IPS-15b (cell line): ENCODE measurements around the gene CMPK2.

ENCODE experiments used
- H3K27me3 ChIP-seq: one replicate; pipeline ENCODE4 v1.6.1; 2013; ENCODE audit warnings: low read length; ENCODE audit not compliant: control insufficient read depth, insufficient read depth
- H3K36me3 ChIP-seq: one replicate; pipeline ENCODE4 v1.6.1; 2013; ENCODE audit warnings: low read length; ENCODE audit not compliant: control insufficient read depth, insufficient read depth
- H3K4me1 ChIP-seq: one replicate; pipeline ENCODE4 v1.6.1; 2013; ENCODE audit warnings: mild to moderate bottlenecking, low read length; ENCODE audit not compliant: control insufficient read depth, insufficient read depth
- H3K4me3 ChIP-seq: one replicate; pipeline ENCODE4 v1.5.1; 2013; ENCODE audit warnings: low read depth, low read length
- H3K9ac ChIP-seq: one replicate; pipeline ENCODE4 v1.6.1; 2013; ENCODE audit warnings: low read depth, mild to moderate bottlenecking, low read length
- H3K9me3 ChIP-seq: one replicate; pipeline ENCODE4 v1.6.1; 2013; ENCODE audit warnings: mild to moderate bottlenecking, low read length; ENCODE audit not compliant: control insufficient read depth, insufficient read depth

The CMPK2 gene

DNA sequence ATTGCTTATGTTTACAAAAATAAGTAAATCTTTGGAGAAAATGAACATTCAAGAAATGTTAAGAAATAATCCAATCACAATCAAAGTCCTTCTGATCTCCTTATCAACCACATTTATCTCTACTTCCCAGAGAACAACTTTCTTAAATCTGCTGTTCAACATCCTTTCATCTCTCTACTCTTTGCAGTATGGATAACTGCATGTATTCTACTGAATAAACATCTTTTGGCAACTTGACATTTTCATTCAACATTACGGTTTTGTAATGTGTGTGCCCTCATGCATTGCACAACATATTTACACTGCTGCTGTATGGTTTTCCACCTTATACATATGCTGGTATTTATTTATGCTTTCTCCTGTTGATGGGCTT, 9.2 kb downstream of the CMPK2 start:
- H3K9ac ChIP-seq, result no peak overlapping the region
- H3K36me3 ChIP-seq, result no peaks in the 10 kb centered on the region
- no peaks in the 10 kb centered on the region for H3K4me1 ChIP-seq
- H3K9me3 ChIP-seq, result no peaks in the 10 kb centered on the region
- no peak overlapping the region for H3K4me3 ChIP-seq
- H3K27me3 ChIP-seq, result no peaks in the 10 kb centered on the region

DNA sequence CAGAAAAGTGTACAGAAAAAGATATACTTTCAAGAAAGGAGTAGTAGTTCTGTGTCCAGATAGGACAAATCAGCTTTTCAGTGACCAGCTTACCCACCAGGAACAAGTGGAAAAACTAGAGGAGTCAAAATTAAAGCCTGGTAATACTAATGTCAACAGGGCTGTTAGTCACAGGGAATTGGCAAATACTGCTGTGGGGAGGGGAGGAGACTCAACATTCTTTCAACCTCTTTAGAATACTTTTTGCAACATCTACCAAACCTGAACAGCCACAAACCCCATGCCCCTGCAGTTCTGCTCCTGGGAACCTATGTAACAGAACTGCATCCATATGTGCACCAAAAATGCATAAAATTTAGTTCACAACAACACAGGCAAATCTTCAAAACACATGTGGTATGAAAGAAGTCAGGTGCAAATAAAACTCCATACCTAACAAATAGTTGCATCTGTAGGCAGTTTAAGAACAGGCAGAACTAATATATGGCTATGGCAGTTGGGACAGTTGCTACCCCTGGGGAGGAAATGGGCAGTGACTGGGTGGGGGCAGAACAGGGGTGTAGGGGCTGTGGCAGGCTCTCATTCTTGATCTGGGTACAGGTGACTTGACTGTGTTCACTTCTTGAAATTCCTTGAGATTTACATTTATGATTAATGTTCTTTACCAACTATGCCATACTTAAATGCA, 9.7 kb downstream of the CMPK2 start:
- no peaks in the 10 kb centered on the region for H3K9me3 ChIP-seq

DNA sequence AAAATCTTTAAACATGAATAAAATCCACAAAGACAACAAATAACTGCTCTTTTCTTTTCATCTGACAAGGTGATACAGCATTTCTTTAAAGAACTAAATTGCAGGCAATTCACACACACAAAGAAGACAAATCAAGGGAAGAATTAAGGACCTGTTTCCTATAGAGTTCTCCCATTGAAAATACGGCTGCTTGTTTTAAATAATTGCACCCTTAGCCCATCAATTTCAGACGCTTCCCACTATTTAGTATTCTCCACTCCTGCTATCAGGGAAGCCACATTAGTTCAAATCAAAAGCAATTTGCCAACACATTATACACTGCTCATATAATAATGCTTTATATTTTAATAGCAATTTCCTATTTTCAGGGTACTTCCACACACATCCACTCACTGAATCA, 11.3 kb downstream of the CMPK2 start:
- H3K4me1 ChIP-seq, result no peaks in the 10 kb centered on the region
- no peaks in the 10 kb centered on the region for H3K9me3 ChIP-seq
- no peak overlapping the region for H3K9ac ChIP-seq
- H3K27me3 ChIP-seq, result no peaks in the 10 kb centered on the region
- H3K36me3 ChIP-seq, result no peaks in the 10 kb centered on the region
- H3K4me3 ChIP-seq, result no peak overlapping the region

More for the DNA sequence above, 9.7 kb downstream of the CMPK2 start:
- Histone ChIP-seq H3K4me1 (no peaks in the 10 kb centered on the region), H3K9ac (no peak overlapping the region), H3K27me3 (no peaks in the 10 kb centered on the region), H3K4me3 (no peak overlapping the region), H3K36me3 (no peaks in the 10 kb centered on the region)

DNA sequence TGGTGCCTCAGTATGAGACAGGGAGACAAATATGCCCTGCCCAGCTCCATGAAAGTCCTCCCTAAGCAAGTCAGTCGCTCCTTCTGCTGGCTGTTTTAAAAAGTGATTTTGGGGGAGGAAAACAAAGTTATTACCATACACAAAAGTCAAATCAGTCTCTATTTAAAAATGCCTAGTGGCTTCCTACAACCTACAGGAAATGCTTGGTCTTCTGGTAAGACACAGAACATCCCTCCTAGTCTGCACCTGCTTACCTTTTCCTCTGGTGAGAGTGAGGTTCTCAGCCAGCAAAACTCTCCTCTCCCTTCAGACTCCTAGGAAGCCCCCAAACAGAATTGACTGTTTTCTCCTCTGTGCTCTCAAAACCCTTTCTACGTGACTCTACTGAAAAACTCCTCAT, 13.5 kb downstream of the CMPK2 start:
- Histone ChIP-seq H3K4me3 (no peak overlapping the region), H3K27me3 (no peaks in the 10 kb centered on the region), H3K36me3 (no peaks in the 10 kb centered on the region)

DNA sequence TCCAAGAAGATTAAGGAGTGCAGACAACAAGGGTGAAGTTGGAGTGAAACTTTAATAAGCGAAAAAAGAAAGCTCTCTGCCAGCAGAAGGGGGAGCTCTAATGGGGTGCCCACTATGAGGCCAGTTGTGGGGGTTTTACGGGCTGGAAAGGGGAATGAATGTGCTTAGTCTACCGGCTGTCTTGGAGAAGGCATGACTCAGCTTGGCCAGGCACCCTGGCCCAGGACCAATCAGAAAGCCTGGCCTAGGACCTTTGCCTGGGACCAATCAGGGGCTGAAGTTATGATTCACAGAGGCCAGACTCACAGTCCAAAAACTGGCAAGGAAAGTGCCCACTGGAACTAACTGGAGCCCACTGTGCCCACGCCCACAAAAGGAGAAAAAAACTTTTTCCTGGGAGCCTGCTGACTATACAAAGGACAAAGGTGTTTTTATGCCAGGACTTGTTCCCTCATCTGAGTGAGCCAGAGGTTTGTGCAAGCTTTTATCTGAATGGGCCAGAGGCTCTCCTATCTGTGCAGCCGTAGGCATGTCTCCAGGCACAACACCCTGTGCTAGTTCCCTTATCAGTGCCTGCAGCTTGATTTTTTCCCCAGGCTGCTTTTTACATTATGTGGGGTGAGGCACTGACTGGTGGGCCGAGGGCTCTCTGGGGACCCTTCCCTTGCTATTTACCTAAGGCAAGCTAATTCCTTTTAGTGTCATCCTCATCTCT, 18.6 kb downstream of the CMPK2 start:
- Histone ChIP-seq H3K9me3 (peaks cover 18% of the 10 kb centered on the region), H3K27me3 (no peaks in the 10 kb centered on the region)

More for the DNA sequence above, 13.5 kb downstream of the CMPK2 start:
- Histone ChIP-seq H3K9me3 (no peaks in the 10 kb centered on the region), H3K9ac (no peak overlapping the region), H3K4me1 (no peaks in the 10 kb centered on the region)

DNA sequence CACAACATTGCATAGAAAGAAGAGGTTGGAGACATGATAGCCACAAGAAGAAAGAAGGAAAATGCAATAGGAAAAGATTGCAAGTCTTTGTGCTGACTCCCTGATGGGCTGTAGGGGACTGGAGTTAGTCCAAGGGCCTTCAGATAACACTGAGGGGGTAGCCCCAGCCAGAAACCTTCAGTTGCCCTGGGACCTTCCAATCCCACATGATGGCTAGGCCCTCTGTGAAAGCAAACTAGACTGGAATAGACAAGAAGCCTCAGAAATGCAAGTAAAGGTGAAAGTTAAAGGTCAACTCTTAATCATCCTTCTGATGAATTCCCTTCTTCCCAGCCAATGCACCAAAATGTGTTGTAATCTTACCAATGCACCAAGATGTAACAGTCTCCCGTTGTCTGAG, 19.2 kb downstream of the CMPK2 start:
- H3K36me3 ChIP-seq, result no peaks in the 10 kb centered on the region
- H3K4me3 ChIP-seq, result no peak overlapping the region
- H3K9ac ChIP-seq, result no peak overlapping the region
- no peaks in the 10 kb centered on the region for H3K4me1 ChIP-seq
- peaks cover 18% of the 10 kb centered on the region for H3K9me3 ChIP-seq
- H3K27me3 ChIP-seq, result no peaks in the 10 kb centered on the region

More for the DNA sequence above, 18.6 kb downstream of the CMPK2 start:
- Histone ChIP-seq H3K4me3 (no peak overlapping the region), H3K4me1 (no peaks in the 10 kb centered on the region), H3K36me3 (no peaks in the 10 kb centered on the region), H3K9ac (no peak overlapping the region)

DNA sequence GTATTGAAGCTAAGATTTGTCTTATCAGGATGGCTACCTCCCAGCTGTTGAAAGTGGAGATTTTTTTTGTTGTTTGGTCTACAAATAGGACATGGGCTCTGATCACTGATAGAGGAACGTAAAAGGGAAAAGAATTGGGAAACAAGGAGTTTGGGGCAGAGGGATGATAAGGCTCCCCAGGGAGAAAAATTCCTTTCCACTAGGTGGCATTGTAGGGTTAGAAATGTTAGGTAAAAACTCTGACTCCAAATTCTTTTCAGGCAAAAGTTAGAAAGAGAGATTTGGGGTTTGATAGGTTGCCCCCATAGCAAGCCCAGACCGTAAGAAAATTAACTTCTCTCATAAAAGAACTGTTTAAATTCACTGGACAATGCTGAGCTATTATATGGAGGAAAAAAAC, 19.8 kb downstream of the CMPK2 start:
- Histone ChIP-seq H3K4me3 (no peak overlapping the region), H3K9me3 (peaks cover 18% of the 10 kb centered on the region), H3K27me3 (no peaks in the 10 kb centered on the region), H3K9ac (no peak overlapping the region), H3K4me1 (no peaks in the 10 kb centered on the region), H3K36me3 (no peaks in the 10 kb centered on the region)

DNA sequence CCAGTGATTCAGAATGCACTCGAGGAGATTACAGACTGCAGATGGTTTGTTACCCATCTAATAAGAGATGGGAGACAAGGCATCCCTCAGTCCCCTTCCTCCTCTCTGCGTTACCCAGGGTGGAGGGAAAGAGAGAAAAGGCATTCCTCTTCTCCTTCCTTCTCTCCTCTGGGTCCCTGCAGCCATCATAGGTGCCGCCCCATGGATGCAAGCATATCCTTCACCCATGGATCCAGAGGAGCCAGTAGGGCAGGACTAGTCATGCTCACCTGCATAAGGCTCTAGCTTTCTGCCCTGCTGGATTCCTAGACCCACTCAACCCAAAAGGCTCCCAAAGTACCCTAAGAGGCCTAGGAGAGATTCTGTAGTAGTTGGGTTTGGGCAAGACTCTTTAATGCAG, 20.4 kb downstream of the CMPK2 start:
- no peak overlapping the region for H3K9ac ChIP-seq
- no peak overlapping the region for H3K4me3 ChIP-seq
- no peaks in the 10 kb centered on the region for H3K36me3 ChIP-seq
- H3K4me1 ChIP-seq, result no peaks in the 10 kb centered on the region
- peaks cover 18% of the 10 kb centered on the region for H3K9me3 ChIP-seq
- no peaks in the 10 kb centered on the region for H3K27me3 ChIP-seq

DNA sequence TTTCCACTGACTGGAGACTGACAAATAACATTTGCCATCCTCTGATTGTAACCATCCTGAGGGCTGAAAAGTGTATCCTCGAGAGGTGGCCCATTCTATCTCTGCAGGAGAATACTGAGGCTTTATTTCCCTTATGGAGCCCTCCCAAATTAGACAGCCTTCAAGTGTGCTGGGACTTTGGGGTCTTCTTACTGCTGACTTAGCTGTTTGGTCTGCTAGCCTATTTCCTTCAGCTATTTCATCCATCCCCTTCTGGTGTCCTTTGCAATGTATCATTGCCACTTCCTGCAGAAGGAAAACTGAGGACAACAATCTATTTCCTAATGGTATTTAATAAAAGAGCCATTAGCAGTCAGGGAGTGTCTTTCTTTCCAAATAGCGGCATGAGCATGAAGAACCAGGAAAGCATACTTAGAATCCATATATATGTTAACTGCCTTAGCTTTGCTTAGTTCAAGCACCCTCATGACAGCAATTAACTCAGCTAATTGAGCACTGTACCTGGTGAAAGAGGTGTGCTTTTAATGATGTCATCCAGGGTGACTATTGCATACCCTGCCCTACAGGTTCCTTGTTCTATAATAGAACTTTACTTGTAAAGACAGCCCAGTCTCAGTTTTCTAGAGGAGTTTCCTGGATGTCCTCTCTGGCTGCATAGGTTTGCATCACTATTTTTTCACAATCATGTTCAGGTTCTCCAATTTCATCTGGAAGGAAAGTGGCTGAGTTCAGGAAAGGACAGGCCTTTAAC, 24.0 kb downstream of the CMPK2 start:
- Histone ChIP-seq H3K4me1 (no peaks in the 10 kb centered on the region), H3K9ac (no peak overlapping the region), H3K9me3 (peaks cover 18% of the 10 kb centered on the region), H3K27me3 (no peaks in the 10 kb centered on the region), H3K36me3 (no peaks in the 10 kb centered on the region), H3K4me3 (no peak overlapping the region)

DNA sequence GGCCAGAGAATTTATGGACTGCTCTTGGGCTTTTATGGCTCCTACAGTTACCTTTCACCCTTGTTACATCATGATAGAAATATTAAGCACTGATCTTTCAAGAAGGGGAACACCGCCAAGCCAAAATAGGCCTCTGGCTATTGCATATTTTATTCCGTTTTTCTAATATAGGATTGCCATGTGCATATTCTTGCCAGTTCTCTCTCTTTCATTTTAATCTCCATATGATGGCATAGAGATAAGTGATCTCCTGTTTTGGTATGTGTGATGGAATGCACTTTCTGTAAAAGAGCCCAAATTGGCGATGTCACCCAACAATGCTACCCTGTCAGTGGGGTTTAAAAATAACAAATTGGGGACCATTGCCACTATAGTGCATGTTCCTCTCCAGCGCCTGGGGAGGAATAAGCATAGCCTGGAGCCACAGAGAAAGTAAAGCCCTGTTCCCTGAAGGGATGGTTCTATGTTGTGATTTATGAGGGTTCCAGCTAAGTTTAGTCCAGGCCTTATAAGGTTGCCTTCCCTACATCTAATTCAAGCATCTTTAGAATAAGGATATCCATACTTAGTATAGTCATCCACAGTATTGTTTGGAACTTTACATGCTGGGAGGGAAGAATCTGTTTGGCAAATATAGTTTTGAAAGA, 26.9 kb downstream of the CMPK2 start:
- Histone ChIP-seq H3K4me1 (no peaks in the 10 kb centered on the region), H3K9me3 (peaks cover 6% of the 10 kb centered on the region), H3K36me3 (no peaks in the 10 kb centered on the region), H3K27me3 (no peaks in the 10 kb centered on the region), H3K4me3 (no peak overlapping the region), H3K9ac (no peak overlapping the region)

DNA sequence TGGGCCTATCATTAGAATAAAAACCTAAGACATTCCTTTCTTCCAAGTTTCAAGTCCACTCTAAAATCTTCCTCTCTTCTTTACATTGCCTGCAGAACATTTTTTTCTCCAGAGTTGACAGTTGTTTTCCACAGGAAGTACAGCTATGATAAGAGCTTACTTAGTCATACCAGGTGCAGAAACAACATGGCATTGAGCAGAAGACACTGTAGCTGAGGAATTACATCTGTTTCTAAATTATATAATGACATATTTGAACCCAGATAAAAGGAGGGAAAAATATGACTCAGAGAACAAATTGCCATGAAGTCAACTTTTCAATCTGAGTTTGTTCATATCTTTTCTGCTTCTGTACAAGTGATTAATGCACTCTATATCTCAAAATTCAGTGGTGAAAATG, 30.2 kb downstream of the CMPK2 start:
- H3K9ac ChIP-seq, result no peak overlapping the region
- H3K4me3 ChIP-seq, result no peak overlapping the region
- H3K36me3 ChIP-seq, result no peaks in the 10 kb centered on the region
- H3K4me1 ChIP-seq, result no peaks in the 10 kb centered on the region
- no peaks in the 10 kb centered on the region for H3K27me3 ChIP-seq
- H3K9me3 ChIP-seq, result peaks cover 10% of the 10 kb centered on the region
